Measurements from ENCODE around the gene ACO2. TPM values are rescaled to one million over a fixed set of nuclear protein-coding genes. Genes with fewer than 3 reads are reported as not detected.

Gene ACO2
- total and polyA plus RNA-seq, 2 of the 13 experiments (the other 11 are each of a cell fraction or from before 2014, with no cell fraction given): 19.2 to 45.6 TPM

GRCh38 chr22:41481925-41482318 lies 13.0 kb downstream of the ACO2 start:
- in situ Hi-C loops (cut with HindIII; ENCODE audit: extremely low pct_ligation_motif_present, low pct_unique_long_range_greater_than_20kb): no loop called here
- no peaks in the 10 kb centered on the region for H3K9me3 ChIP-seq (ENCODE audit: low read length)
- WGBS (ENCODE audit: low lambda C conversion rate): 98% methylated on average over 4 of the region's 5 CpGs
- peaks cover 4 to 11% of the 10 kb centered on the region in 2 experiments; a peak in 4 of 5 replicates for H3K36me3 ChIP-seq (replicated peaks in 1 of 2; ENCODE audit: control insufficient read depth in 1 of 2, insufficient read depth in 2 of 2, low read length in 2 of 2)
- no TSS peak for BruUV-seq (replicated peaks)
- CTCF ChIA-PET (ENCODE audit: low intra/inter-chr PET ratio, low total read pairs): no interaction called here
- H3K4me3 ChIP-seq (replicated peaks in 1 of 3; ENCODE audit: insufficient read depth in 1 of 3, low read depth in 2 of 3, low read length in 3 of 3): no peak overlapping the region
- intact Hi-C loops (cut with micrococcal nuclease; ENCODE audit: unreplicated experiment): no loop called here
- peaks cover 79% of the 10 kb centered on the region for H3K79me2 ChIP-seq (ENCODE audit: insufficient read depth, low read length)
- POLR2A ChIA-PET: no interaction called here
- FAIRE-seq (no peak), ATAC-seq (no peak), DNase-seq (ENCODE audit: low spot score) (no peak)
- no peak overlapping the region for H3K4me2 ChIP-seq (ENCODE audit: low read depth, low read length)
- no peaks in the 10 kb centered on the region for H3K27me3 ChIP-seq (ENCODE audit: control insufficient read depth in 1 of 2, insufficient read depth in 2 of 2, low read length in 2 of 2)
- TF ChIP-seq NCOA1 (CRISPR knock-in tag; IDR thresholded peaks at IDR 0.05) (no peak), ZNF770 (CRISPR knock-in tag; IDR thresholded peaks at IDR 0.05) (no peak), FOSL1 (CRISPR knock-in tag; IDR thresholded peaks at IDR 0.05; ENCODE audit: borderline replicate concordance) (no peak), HNRNPH1 (optimal IDR thresholded peaks at IDR 0.05; ENCODE audit: low read depth, low read length) (no peak), ZNF574 (CRISPR knock-in tag; IDR thresholded peaks at IDR 0.05) (no peak), MED8 (CRISPR knock-in tag; IDR thresholded peaks at IDR 0.05; ENCODE audit: insufficient replicate concordance) (no peak), HDAC1 (CRISPR knock-in tag; IDR thresholded peaks at IDR 0.05) (no peak), MED1 (CRISPR knock-in tag; IDR thresholded peaks at IDR 0.05) (no peak), ZNF549 (CRISPR knock-in tag; IDR thresholded peaks at IDR 0.05) (no peak), PCBP1 (IDR thresholded peaks at IDR 0.05; ENCODE audit: borderline replicate concordance, low read depth, low read length) (no peak), ZNF256 (CRISPR knock-in tag; conservative IDR thresholded peaks at IDR 0.05) (no peak)
- no peak overlapping the region for H2AFZ ChIP-seq (ENCODE audit: low read length)
- H3K9ac ChIP-seq (ENCODE audit: insufficient read depth, low read depth, low read length): no peak overlapping the region
- H3K4me1 ChIP-seq (ENCODE audit: insufficient read depth, low read length): peaks cover 6% of the 10 kb centered on the region
- 0 out of 2 replicates have a peak, but pooled peaks cover 7% of the 10 kb centered on the region for H4K20me1 ChIP-seq (ENCODE audit: insufficient read depth, low read length)
- H3K27ac ChIP-seq (ENCODE audit: extremely low read length, insufficient read depth, low read length): no peak overlapping the region

All from HepG2 (cell line).